ENCODE measurements around the gene CCDC85B. TPM values are rescaled to one million over a fixed set of nuclear protein-coding genes. Genes with fewer than 3 reads are reported as not detected.

Gene CCDC85B
- total and polyA plus RNA-seq, 9 donors, result 14.2 to 23.9 (median 21.8) TPM

DNA sequence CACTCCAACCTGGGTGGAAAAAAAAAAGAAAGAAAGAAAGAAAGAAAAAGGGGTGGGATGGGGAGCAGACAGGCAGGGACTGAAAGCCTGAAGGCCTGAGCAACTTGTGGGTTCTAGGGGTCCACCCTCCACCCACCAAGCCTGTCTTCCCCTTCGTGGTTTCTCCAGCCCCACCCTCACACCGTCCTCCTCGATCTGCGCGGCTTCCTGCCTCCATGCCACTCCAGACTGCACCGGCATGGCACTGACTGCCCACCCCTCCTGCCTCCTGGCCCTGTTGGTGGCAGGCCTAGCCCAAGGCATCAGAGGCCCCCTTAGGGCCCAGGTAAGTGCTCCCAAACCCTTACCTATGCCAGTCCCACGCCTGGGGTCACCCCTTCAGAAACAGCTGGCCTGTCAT lies 10.9 kb upstream of the CCDC85B start, which contains the start of gene CTSW:
Gene CTSW (plus strand): TSS at position 221 of the 400 bp plus-strand sequence. CDS start 18 bp downstream, at position 239.
- Histone ChIP-seq H3K9me3 (replicated peaks; ENCODE audit: control insufficient read depth, low read depth, low read length) (no peaks in the 10 kb centered on the region), H3K27me3 (ENCODE audit: control insufficient read depth, insufficient read depth, low read length) (no peaks in the 10 kb centered on the region), H3K4me3 (ENCODE audit: low read length) (no peak within 1 kb of the TSS), H3K4me1 (ENCODE audit: control insufficient read depth, insufficient read depth, low read length) (peaks cover 4% of the 10 kb centered on the region), H3K36me3 (ENCODE audit: control insufficient read depth, insufficient read depth, low read length) (peaks cover 25% of the 10 kb centered on the region), H3K27ac (ENCODE audit: low read length) (no peak within 1 kb of the TSS)
- WGBS (ENCODE audit: insufficient coverage), result 80% methylated on average over 5 of the region's 7 CpGs
- no peak for DNase-seq

DNA sequence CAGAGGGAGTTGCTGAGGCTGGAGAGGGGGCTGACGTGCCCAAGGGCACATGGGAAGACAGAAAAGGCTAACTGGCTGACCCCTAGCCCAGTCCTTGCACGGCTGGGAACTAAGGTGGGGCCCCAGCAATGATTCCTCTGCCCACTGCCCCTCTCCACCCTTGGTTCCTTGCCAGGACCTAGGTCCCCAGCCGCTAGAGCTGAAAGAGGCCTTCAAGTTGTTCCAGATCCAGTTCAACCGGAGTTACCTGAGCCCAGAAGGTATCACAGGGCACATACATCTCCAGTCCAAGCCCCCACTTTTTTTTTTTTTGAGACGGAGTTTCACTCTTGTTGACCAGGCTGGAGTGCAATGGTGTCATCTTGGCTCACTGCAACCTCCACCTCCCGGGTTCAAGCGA lies 10.4 kb upstream of the CCDC85B start:
- WGBS (ENCODE audit: insufficient coverage), result 72% methylated on average over 6 of the region's 7 CpGs
- H3K27ac ChIP-seq (ENCODE audit: low read length), result no peak overlapping the region
- H3K4me1 ChIP-seq (ENCODE audit: control insufficient read depth, insufficient read depth, low read length), result peaks cover 6% of the 10 kb centered on the region
- H3K27me3 ChIP-seq (ENCODE audit: control insufficient read depth, insufficient read depth, low read length), result no peaks in the 10 kb centered on the region
- peaks cover 29% of the 10 kb centered on the region for H3K36me3 ChIP-seq (ENCODE audit: control insufficient read depth, insufficient read depth, low read length)
- H3K4me3 ChIP-seq (ENCODE audit: low read length), result no peak overlapping the region
- no peaks in the 10 kb centered on the region for H3K9me3 ChIP-seq (replicated peaks; ENCODE audit: control insufficient read depth, low read depth, low read length)
- DNase-seq, result no peak

DNA sequence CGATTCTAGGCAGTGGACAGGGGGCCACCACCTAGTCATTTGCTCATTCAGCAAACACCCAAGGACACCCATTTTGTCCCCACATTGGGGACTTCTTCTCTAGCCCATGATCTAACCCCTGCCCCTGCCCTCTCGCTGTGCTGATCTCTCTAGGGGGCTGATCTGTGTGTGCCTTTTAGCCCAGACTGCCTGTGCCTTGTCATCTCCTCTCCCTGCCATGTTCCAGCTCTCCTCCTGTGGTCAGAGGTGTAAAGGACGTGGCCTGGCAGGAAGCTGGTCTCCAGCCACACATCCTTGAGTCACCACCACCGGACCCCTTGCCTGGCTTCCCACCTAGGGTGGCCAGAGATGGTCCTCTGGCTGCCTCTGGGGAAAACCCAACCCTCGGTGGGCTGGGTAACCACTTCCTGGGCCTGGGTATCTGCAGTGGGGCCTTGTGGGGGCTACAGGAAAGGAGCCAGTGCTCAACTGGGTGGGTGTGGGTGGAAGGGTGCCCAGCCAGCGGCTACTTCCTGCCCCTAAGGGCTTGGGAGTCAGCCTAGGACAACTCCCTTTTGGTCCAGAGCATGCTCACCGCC lies 9.5 kb upstream of the CCDC85B start:
- Histone ChIP-seq H3K4me3 (ENCODE audit: low read length) (no peak overlapping the region), H3K4me1 (ENCODE audit: control insufficient read depth, insufficient read depth, low read length) (peaks cover 6% of the 10 kb centered on the region), H3K27ac (ENCODE audit: low read length) (no peak overlapping the region), H3K9me3 (replicated peaks; ENCODE audit: control insufficient read depth, low read depth, low read length) (no peaks in the 10 kb centered on the region), H3K36me3 (ENCODE audit: control insufficient read depth, insufficient read depth, low read length) (peaks cover 38% of the 10 kb centered on the region), H3K27me3 (ENCODE audit: control insufficient read depth, insufficient read depth, low read length) (no peaks in the 10 kb centered on the region)
- WGBS (ENCODE audit: insufficient coverage), result 81% methylated on average over 4 of the region's 7 CpGs
- DNase-seq, result no peak

DNA sequence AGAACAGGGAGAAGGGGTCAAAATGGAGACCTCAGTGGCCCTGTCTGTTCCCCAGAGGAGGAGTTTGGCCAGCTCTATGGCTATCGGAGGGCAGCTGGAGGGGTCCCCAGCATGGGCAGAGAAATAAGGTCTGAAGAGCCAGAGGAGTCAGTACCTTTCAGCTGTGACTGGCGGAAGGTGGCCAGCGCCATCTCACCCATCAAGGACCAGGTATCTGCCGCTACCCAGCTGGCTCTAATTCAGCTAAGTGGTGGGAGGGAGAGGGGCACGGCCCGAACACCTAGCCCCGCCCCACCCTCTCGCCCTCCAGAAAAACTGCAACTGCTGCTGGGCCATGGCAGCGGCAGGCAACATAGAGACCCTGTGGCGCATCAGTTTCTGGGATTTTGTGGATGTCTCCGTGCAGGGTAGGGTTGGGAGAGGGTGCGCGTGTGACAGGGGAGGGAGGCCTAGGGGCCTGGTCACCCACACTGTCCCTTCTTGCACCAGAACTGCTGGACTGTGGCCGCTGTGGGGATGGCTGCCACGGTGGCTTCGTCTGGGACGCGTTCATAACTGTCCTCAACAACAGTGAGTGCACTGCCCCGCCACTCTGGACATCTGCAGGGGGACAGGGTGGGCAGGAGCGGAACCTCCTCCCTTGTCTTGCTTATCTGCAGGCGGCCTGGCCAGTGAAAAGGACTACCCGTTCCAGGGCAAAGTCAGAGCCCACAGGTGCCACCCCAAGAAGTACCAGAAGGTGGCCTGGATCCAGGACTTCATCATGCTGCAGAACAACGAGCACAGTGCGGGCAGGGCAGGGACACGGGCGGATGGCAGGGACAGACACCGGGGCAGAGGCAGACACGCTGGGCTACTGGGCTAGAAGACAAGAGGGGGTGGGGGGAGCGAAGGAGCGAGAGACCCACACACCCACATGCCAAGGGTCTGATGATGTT lies 8.1 kb upstream of the CCDC85B start:
- 93% methylated on average over 20 of the region's 30 CpGs for WGBS (ENCODE audit: insufficient coverage)
- Histone ChIP-seq H3K4me1 (ENCODE audit: control insufficient read depth, insufficient read depth, low read length) (peaks cover 8% of the 10 kb centered on the region), H3K4me3 (ENCODE audit: low read length) (no peak overlapping the region), H3K36me3 (ENCODE audit: control insufficient read depth, insufficient read depth, low read length) (peaks cover 48% of the 10 kb centered on the region), H3K27ac (ENCODE audit: low read length) (no peak overlapping the region), H3K27me3 (ENCODE audit: control insufficient read depth, insufficient read depth, low read length) (no peaks in the 10 kb centered on the region), H3K9me3 (replicated peaks; ENCODE audit: control insufficient read depth, low read depth, low read length) (no peaks in the 10 kb centered on the region)
- no peak for DNase-seq

DNA sequence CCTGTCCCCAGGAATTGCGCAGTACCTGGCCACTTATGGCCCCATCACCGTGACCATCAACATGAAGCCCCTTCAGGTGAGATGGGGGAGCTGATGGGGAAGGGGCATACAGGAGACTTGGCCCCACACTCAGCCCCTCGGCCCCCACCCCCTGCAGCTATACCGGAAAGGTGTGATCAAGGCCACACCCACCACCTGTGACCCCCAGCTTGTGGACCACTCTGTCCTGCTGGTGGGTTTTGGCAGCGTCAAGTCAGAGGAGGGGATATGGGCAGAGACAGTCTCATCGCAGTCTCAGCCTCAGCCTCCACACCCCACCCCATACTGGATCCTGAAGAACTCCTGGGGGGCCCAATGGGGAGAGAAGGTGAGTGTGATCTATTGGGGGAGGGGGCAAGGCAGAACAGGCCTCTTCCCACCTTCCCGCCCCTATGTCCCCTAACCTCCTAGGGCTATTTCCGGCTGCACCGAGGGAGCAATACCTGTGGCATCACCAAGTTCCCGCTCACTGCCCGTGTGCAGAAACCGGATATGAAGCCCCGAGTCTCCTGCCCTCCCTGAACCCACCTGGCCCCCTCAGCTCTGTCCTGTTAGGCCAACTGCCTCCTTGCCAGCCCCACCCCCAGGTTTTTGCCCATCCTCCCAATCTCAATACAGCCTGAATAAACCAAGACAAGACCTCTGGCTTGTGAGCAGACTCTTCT lies 7.3 kb upstream of the CCDC85B start:
- H3K27ac ChIP-seq (ENCODE audit: low read length), result no peak overlapping the region
- H3K9me3 ChIP-seq (replicated peaks; ENCODE audit: control insufficient read depth, low read depth, low read length), result no peaks in the 10 kb centered on the region
- H3K27me3 ChIP-seq (ENCODE audit: control insufficient read depth, insufficient read depth, low read length), result no peaks in the 10 kb centered on the region
- peaks cover 48% of the 10 kb centered on the region for H3K36me3 ChIP-seq (ENCODE audit: control insufficient read depth, insufficient read depth, low read length)
- DNase-seq, result peak; percentile 10
- 85% methylated on average over 7 of the region's 13 CpGs for WGBS (ENCODE audit: insufficient coverage)
- H3K4me3 ChIP-seq (ENCODE audit: low read length), result no peak overlapping the region
- peaks cover 14% of the 10 kb centered on the region for H3K4me1 ChIP-seq (ENCODE audit: control insufficient read depth, insufficient read depth, low read length)

DNA sequence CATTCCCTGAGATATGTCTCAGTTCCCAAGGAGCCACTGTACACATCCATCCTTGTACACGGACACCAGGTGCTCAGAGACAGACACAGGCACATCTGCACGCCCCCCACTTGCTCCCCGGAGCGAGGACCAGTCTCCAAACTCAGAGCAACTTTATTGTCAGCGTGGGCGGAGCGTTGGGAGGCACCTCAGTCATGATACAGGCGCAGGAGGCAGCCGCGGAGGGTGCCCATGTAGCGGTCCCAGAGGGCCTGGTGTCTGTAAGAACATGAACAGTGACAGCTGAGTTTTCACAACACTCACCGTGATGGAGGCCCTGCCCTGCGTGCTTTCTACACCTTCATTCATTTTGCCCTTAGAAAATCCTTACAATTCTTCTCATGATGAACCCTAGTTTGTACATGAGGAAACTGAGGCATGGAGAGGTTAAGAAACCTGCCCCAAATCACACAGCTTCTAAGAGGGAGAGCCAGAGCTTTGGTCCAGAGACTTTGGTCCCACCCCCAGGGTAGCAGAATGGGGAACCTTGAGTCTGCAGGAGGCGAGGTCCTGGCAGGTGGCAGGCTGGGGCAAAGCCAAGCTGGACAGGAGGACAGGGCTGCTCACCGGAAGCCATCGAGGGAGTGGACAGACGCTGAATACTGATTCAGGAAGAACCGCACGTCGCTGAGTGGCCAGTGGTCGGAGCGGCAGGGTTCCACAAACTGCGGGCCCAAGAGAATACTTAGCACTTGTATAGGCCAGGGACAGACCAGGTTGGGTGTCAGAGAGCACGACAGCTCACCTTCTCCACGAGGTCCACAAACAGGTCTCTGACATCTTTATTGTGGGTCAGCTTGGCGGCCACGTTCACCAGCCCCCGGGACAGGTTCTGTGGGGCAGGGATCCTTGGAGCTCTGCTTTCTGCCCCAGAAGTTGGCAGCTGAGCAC lies 6.4 kb upstream of the CCDC85B start:
- peaks cover 48% of the 10 kb centered on the region for H3K36me3 ChIP-seq (ENCODE audit: control insufficient read depth, insufficient read depth, low read length)
- no peak for DNase-seq
- no peaks in the 10 kb centered on the region for H3K9me3 ChIP-seq (replicated peaks; ENCODE audit: control insufficient read depth, low read depth, low read length)
- peaks cover 19% of the 10 kb centered on the region for H3K4me1 ChIP-seq (ENCODE audit: control insufficient read depth, insufficient read depth, low read length)
- 84% methylated on average over 22 of the region's 28 CpGs for WGBS (ENCODE audit: insufficient coverage)
- H3K27me3 ChIP-seq (ENCODE audit: control insufficient read depth, insufficient read depth, low read length), result no peaks in the 10 kb centered on the region
- H3K4me3 ChIP-seq (ENCODE audit: low read length), result no peak overlapping the region
- no peak overlapping the region for H3K27ac ChIP-seq (ENCODE audit: low read length)

DNA sequence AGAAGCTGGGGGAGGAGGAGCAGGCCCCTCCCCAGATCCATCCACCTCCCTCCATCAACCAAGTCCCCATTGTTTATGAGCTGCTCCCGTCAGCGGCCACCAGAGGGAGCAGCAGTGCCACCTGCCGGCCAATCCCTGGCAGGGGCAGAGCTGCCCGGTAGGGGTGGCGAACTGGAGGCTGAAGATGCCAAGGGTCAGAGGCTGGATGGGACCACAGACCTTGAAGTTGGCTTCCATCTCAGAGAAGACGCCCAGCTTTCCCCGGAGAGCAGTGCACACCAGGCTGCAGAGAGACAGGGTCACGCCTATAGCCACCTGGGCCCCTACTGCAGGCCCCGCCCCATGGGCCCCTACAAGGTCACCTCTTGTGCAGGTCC lies 5.8 kb upstream of the CCDC85B start:
- no peaks in the 10 kb centered on the region for H3K9me3 ChIP-seq (replicated peaks; ENCODE audit: control insufficient read depth, low read depth, low read length)
- H3K4me1 ChIP-seq (ENCODE audit: control insufficient read depth, insufficient read depth, low read length), result peaks cover 26% of the 10 kb centered on the region
- peak; percentile 74 for DNase-seq
- H3K36me3 ChIP-seq (ENCODE audit: control insufficient read depth, insufficient read depth, low read length), result peaks cover 48% of the 10 kb centered on the region
- no peaks in the 10 kb centered on the region for H3K27me3 ChIP-seq (ENCODE audit: control insufficient read depth, insufficient read depth, low read length)
- H3K4me3 ChIP-seq (ENCODE audit: low read length), result no peak overlapping the region
- H3K27ac ChIP-seq (ENCODE audit: low read length), result no peak overlapping the region
- 24% methylated on average over 6 of the region's 9 CpGs for WGBS (ENCODE audit: insufficient coverage)

DNA sequence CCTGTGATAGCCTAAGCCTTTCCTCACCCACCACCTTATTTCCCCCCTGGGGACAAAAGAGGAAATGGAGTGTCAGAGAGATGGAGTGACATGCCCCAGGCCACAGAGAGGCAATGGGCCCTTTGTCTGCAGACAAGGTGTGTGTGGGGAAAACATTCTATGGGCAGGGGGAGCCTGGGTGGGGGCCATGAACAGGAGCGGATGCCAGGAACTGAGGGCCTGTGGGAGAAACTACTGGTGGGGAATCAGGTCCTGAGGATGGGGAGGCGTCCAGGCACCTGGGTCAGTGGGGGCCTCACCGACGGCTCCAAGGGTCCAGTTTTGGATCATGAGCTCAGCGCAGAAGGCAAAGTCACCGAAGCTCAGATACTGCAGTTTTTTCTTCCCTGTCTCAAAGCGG lies 5.2 kb upstream of the CCDC85B start:
- H3K36me3 ChIP-seq (ENCODE audit: control insufficient read depth, insufficient read depth, low read length), result peaks cover 48% of the 10 kb centered on the region
- H3K4me1 ChIP-seq (ENCODE audit: control insufficient read depth, insufficient read depth, low read length), result peaks cover 31% of the 10 kb centered on the region
- WGBS (ENCODE audit: insufficient coverage), result 87% methylated on average over 7 of the region's 7 CpGs
- H3K27ac ChIP-seq (ENCODE audit: low read length), result no peak overlapping the region
- no peaks in the 10 kb centered on the region for H3K27me3 ChIP-seq (ENCODE audit: control insufficient read depth, insufficient read depth, low read length)
- no peaks in the 10 kb centered on the region for H3K9me3 ChIP-seq (replicated peaks; ENCODE audit: control insufficient read depth, low read depth, low read length)
- DNase-seq, result no peak
- H3K4me3 ChIP-seq (ENCODE audit: low read length), result no peak overlapping the region

DNA sequence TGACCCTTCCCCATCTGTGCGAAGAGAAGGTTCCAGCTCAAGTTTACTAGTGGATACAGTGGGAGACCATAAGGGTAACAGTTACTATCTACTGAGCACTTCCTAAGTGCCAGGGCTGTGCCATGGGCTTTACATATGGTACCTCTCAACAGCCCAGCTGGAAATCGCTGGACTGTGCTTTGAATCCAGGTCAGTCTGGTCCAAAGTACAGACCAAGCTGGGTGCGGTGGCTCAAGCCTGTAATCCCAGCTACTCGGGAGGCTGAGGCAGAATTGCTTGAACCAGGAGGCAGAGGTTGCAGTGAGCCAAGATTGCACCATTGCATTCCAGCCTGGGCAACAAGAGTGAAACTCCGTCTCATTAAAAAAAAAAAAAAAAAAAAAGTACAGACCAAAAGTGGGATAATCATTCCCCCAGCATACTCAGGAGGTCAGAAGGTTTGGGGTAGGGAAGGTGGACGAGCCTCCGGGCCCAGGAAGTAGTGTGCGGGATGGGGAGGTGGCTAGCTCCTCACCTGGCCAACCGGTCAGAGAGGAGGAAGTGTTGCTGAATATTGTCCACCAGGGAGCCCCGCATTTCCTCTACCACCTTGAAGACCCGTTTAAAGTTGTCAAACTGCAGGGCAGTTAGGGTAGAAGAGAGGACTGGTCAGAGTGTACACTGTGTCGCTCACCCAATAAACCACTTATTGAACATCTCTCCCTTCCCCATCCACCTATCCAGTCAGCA lies 4.5 kb upstream of the CCDC85B start:
- no peak overlapping the region for H3K4me3 ChIP-seq (ENCODE audit: low read length)
- WGBS (ENCODE audit: insufficient coverage), result 94% methylated on average over 7 of the region's 12 CpGs
- DNase-seq, result no peak
- no peaks in the 10 kb centered on the region for H3K27me3 ChIP-seq (ENCODE audit: control insufficient read depth, insufficient read depth, low read length)
- peaks cover 48% of the 10 kb centered on the region for H3K36me3 ChIP-seq (ENCODE audit: control insufficient read depth, insufficient read depth, low read length)
- H3K27ac ChIP-seq (ENCODE audit: low read length), result no peak overlapping the region
- peaks cover 32% of the 10 kb centered on the region for H3K4me1 ChIP-seq (ENCODE audit: control insufficient read depth, insufficient read depth, low read length)
- H3K9me3 ChIP-seq (replicated peaks; ENCODE audit: control insufficient read depth, low read depth, low read length), result no peaks in the 10 kb centered on the region

All from muscle of leg (tissue), 11 donors.